Body of pancreas (tissue), 4 donors: Measurements from ENCODE around the gene S100A12.

Experiments used
- POLR2A ChIP-seq, 3 donors: fragments of 450-650 bp; IDR thresholded peaks; one replicate each; pipeline ENCODE4 v1.6.1; 2016; ENCODE audit warnings: antibody characterized with exemption in 3 of 3, mild to moderate bottlenecking in 2 of 3
- TF ChIP-seq, protein P1 (sequence below), 7 experiments: fragments of 450-650 bp in 4 of 7; fragments of 200-600 bp in 3 of 7; sonication (generic) in 3 of 7; IDR thresholded peaks; one replicate each; pipeline ENCODE4 v1.5.1; 2016 to 2019; ENCODE audit warnings: antibody characterized with exemption in 7 of 7

DNA sequence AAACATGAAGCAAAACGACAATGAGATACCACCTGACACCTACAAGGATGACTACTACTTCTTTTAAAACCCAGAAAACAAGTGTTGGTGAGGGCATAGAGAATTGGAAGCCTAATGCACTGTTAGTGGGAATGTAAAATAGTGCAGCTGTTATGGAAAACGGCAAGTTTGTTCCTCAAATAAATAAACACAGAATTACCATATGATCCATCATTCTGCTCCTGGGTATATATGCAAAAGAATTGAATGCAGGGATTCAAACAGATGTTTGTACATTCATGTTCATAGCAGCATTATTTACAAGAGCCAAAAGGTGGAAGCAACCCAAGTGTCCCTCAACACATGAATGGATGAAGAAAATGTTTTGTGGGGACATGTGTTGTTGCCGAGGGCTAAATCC is 16.8 kb upstream of the S100A12 start:
- TF ChIP-seq, protein P1, sequence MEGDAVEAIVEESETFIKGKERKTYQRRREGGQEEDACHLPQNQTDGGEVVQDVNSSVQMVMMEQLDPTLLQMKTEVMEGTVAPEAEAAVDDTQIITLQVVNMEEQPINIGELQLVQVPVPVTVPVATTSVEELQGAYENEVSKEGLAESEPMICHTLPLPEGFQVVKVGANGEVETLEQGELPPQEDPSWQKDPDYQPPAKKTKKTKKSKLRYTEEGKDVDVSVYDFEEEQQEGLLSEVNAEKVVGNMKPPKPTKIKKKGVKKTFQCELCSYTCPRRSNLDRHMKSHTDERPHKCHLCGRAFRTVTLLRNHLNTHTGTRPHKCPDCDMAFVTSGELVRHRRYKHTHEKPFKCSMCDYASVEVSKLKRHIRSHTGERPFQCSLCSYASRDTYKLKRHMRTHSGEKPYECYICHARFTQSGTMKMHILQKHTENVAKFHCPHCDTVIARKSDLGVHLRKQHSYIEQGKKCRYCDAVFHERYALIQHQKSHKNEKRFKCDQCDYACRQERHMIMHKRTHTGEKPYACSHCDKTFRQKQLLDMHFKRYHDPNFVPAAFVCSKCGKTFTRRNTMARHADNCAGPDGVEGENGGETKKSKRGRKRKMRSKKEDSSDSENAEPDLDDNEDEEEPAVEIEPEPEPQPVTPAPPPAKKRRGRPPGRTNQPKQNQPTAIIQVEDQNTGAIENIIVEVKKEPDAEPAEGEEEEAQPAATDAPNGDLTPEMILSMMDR (IDR thresholded peaks at IDR 0.05): no peak
- no peak for TF ChIP-seq POLR2A (IDR thresholded peaks at IDR 0.05)
